H1 (cell line): Measurements from ENCODE around the gene SMARCA1. TPM values are rescaled to one million over a fixed set of nuclear protein-coding genes. Genes with fewer than 3 reads are reported as not detected.

Source experiments
- CTCF ChIA-PET: fragments of 300-600 bp; sonication (Branson Sonifier 250); formaldehyde crosslinking; loops from one replicate; lab custom pipeline; 2021; ENCODE audit not compliant: partially characterized antibody; lab: Charles Lee
- POLR2A ChIA-PET: fragments of 300-600 bp; sonication (Branson Sonifier 250); formaldehyde crosslinking; loops from one replicate; lab custom pipeline; 2021; ENCODE audit warnings: inconsistent platforms; ENCODE audit not compliant: partially characterized antibody; lab: Charles Lee
- DNase-seq, 2 experiments: peaks; one replicate each; pipeline versions ENCODE4 v3.0.0 to v3.0.0-alpha.2; 2010 to 2022; ENCODE audit warnings: low spot score in 2 of 2, low read depth in 1 of 2, mixed read lengths in 1 of 2
- FAIRE-seq: peaks from 2 replicates; lab custom pipeline; 2011; peaks lifted over from hg19 to GRCh38; lab: Jason Lieb, UNC
- H2AFZ ChIP-seq: 2 replicates; pipeline ENCODE4 v1.8.1; 2012; ENCODE audit warnings: low read length, inconsistent platforms
- H2AK5ac ChIP-seq: 2 replicates; pipeline ENCODE4 v1.6.1; 2013; ENCODE audit warnings: low read depth, low read length
- H2BK120ac ChIP-seq: replicated peaks from 2 replicates; pipeline ENCODE3; 2013; ENCODE audit warnings: low read depth, low read length, inconsistent platforms
- H2BK12ac ChIP-seq: 2 replicates; pipeline ENCODE4 v1.6.1; 2013; ENCODE audit warnings: low read depth, low read length
- H2BK15ac ChIP-seq: 2 replicates; pipeline ENCODE4 v1.6.1; 2013; ENCODE audit warnings: low read length
- H2BK20ac ChIP-seq: 2 replicates; pipeline ENCODE4 v1.6.1; 2013; ENCODE audit warnings: low read length
- H2BK5ac ChIP-seq: 2 replicates; pipeline ENCODE4 v1.6.1; 2013; ENCODE audit warnings: low read depth, low read length
- H3K14ac ChIP-seq: 2 replicates; pipeline ENCODE4 v1.6.1; 2013; ENCODE audit warnings: inconsistent platforms; ENCODE audit not compliant: insufficient read length
- H3K18ac ChIP-seq: 2 replicates; pipeline ENCODE4 v1.6.1; 2013; ENCODE audit warnings: low read length; ENCODE audit errors: extremely low read depth
- H3K23ac ChIP-seq: 2 replicates; pipeline ENCODE4 v1.6.1; 2013; ENCODE audit warnings: inconsistent platforms; ENCODE audit not compliant: insufficient read length
- H3K23me2 ChIP-seq: 2 replicates; pipeline ENCODE4 v1.6.1; 2013; ENCODE audit warnings: low read depth, low read length
- H3K27ac ChIP-seq: 2 replicates; pipeline ENCODE4 v1.6.1; 2011; ENCODE audit warnings: low read depth, low read length, inconsistent platforms
- H3K27me3 ChIP-seq, 4 experiments: replicated peaks in 1 of 4; 1 replicate in 1 of 4; 2 replicates in 3 of 4; pipeline versions ENCODE4 v1.6.1 to v1.8.1; 2011 to 2013; ENCODE audit warnings: low read length in 3 of 4, mild to moderate bottlenecking in 3 of 4, inconsistent platforms in 2 of 4, mixed read lengths in 2 of 4, moderate library complexity in 1 of 4; ENCODE audit not compliant: control insufficient read depth in 3 of 4, insufficient read depth in 3 of 4; ENCODE audit errors: extremely low read depth in 1 of 4
- H3K36me3 ChIP-seq, 4 experiments: 2 replicates each; pipeline versions ENCODE4 v1.6.1 to v1.8.1; 2011 to 2013; ENCODE audit warnings: mild to moderate bottlenecking in 4 of 4, low read length in 3 of 4, moderate library complexity in 2 of 4, control low read depth in 1 of 4, inconsistent platforms in 1 of 4; ENCODE audit not compliant: insufficient read depth in 4 of 4, control insufficient read depth in 2 of 4
- H3K4ac ChIP-seq: replicated peaks from 2 replicates; pipeline ENCODE3; 2013; ENCODE audit warnings: low read length, low read depth, mixed read lengths, inconsistent platforms; ENCODE audit not compliant: insufficient read length
- H3K4me1 ChIP-seq, 4 experiments: replicated peaks in 1 of 4; 1 replicate in 1 of 4; 2 replicates in 3 of 4; pipeline versions ENCODE4 v1.6.1 to v1.8.1; 2011 to 2013; ENCODE audit warnings: low read length in 3 of 4, inconsistent platforms in 2 of 4, mixed read lengths in 1 of 4; ENCODE audit not compliant: insufficient read depth in 4 of 4, control insufficient read depth in 3 of 4
- H3K4me2 ChIP-seq, 2 experiments: 2 replicates each; pipeline versions ENCODE4 v1.6.1 to v1.8.1; 2011 to 2013; ENCODE audit warnings: low read depth in 2 of 2, low read length in 2 of 2, control low read depth in 1 of 2, inconsistent platforms in 1 of 2, mild to moderate bottlenecking in 1 of 2; ENCODE audit not compliant: insufficient read depth in 1 of 2
- H3K4me3 ChIP-seq, 4 experiments: fragments of 200-600, 300-600 bp in 1 of 4; sonication (generic), shearing (Covaris generic), sonication (Bioruptor Twin) in 1 of 4; 2 replicates each; pipeline versions ENCODE4 v1.5.1 to v1.8.1; 2011 to 2016; ENCODE audit warnings: low read length in 4 of 4, low read depth in 3 of 4, control low read depth in 2 of 4, inconsistent platforms in 2 of 4, mild to moderate bottlenecking in 2 of 4, mixed read lengths in 1 of 4, moderate library complexity in 1 of 4; ENCODE audit not compliant: insufficient read depth in 2 of 4; ENCODE audit errors: extremely low read depth in 1 of 4
- H3K56ac ChIP-seq: replicated peaks from 2 replicates; pipeline ENCODE3; 2013; ENCODE audit warnings: low read depth, mild to moderate bottlenecking, mixed read lengths, low read length, inconsistent platforms; ENCODE audit not compliant: insufficient read length
- H3K79me1 ChIP-seq: 2 replicates; pipeline ENCODE4 v1.6.1; 2013; ENCODE audit warnings: low read depth, low read length, control low read depth
- H3K79me2 ChIP-seq, 2 experiments: 2 replicates each; pipeline versions ENCODE4 v1.6.1 to v1.8.1; 2012 to 2013; ENCODE audit warnings: low read length in 2 of 2, mild to moderate bottlenecking in 2 of 2, inconsistent platforms in 1 of 2; ENCODE audit not compliant: insufficient read depth in 2 of 2, control insufficient read depth in 1 of 2
- H3K9ac ChIP-seq, 4 experiments: replicated peaks in 1 of 4; 1 replicate in 1 of 4; 2 replicates in 3 of 4; pipeline versions ENCODE4 v1.6.1 to v1.8.1; 2011 to 2013; ENCODE audit warnings: low read depth in 3 of 4, low read length in 3 of 4, control low read depth in 2 of 4, mild to moderate bottlenecking in 2 of 4, moderate library complexity in 2 of 4, inconsistent platforms in 1 of 4; ENCODE audit errors: extremely low read depth in 1 of 4
- H3K9me3 ChIP-seq, 2 experiments: 2 replicates each; pipeline versions ENCODE4 v1.6.1 to v1.8.1; 2012 to 2013; ENCODE audit warnings: mild to moderate bottlenecking in 2 of 2, moderate library complexity in 2 of 2, control low read depth in 1 of 2, inconsistent platforms in 1 of 2, low read depth in 1 of 2, low read length in 1 of 2, mixed read lengths in 1 of 2; ENCODE audit not compliant: insufficient read depth in 2 of 2
- H4K20me1 ChIP-seq, 2 experiments: replicated peaks in 1 of 2; 2 replicates each; pipeline versions ENCODE3 to v1.8.1; 2011 to 2013; ENCODE audit warnings: inconsistent platforms in 2 of 2, low read length in 2 of 2, mild to moderate bottlenecking in 1 of 2; ENCODE audit not compliant: insufficient read depth in 2 of 2, control insufficient read depth in 1 of 2
- H4K5ac ChIP-seq: 2 replicates; pipeline ENCODE4 v1.6.1; 2013; ENCODE audit warnings: low read length, low read depth, mixed read lengths, inconsistent platforms; ENCODE audit not compliant: insufficient read length
- H4K8ac ChIP-seq: 2 replicates; pipeline ENCODE4 v1.8.0; 2013; ENCODE audit warnings: mild to moderate bottlenecking, moderate library complexity, low read length, inconsistent platforms; ENCODE audit not compliant: insufficient read depth; ENCODE audit errors: extremely low read depth
- H4K91ac ChIP-seq: replicated peaks from 2 replicates; pipeline ENCODE3; 2013; ENCODE audit warnings: low read length, mixed read lengths, inconsistent platforms; ENCODE audit not compliant: insufficient read length
- ASH2L ChIP-seq: fragments of 200-600, 300-600 bp; sonication (generic); IDR thresholded peaks from one replicate; pipeline ENCODE4 v1.7.1; 2017; ENCODE audit warnings: low read length
- CHD1 ChIP-seq: IDR thresholded peaks from 2 replicates; pipeline ENCODE4 v1.6.1; 2012; ENCODE audit warnings: low read depth, low read length, improper control_type of control experiment
- CREB1 ChIP-seq: IDR thresholded peaks from 2 replicates; pipeline ENCODE4 v1.6.1; 2012; ENCODE audit warnings: inconsistent platforms
- EZH2 ChIP-seq: fragments of 200-600 bp; sonication (generic); IDR thresholded peaks from 2 replicates; pipeline ENCODE4 v1.7.1; 2012; ENCODE audit warnings: low read depth, mild to moderate bottlenecking, moderate library complexity, low read length, inconsistent platforms; ENCODE audit not compliant: severe bottlenecking
- HDAC2 ChIP-seq, 2 experiments: fragments of 300-600 bp in 1 of 2; sonication (generic) in 1 of 2; IDR thresholded peaks; 2 replicates each; pipeline ENCODE4 v1.6.1; 2011 to 2012; ENCODE audit warnings: low read depth in 2 of 2, low read length in 2 of 2, mild to moderate bottlenecking in 2 of 2, moderate library complexity in 2 of 2, borderline replicate concordance in 1 of 2, inconsistent platforms in 1 of 2
- JUN ChIP-seq: IDR thresholded peaks from 2 replicates; pipeline ENCODE4 v1.6.1; 2011; ENCODE audit warnings: low read depth, mild to moderate bottlenecking, improper control_type of control experiment, low read length
- JUND ChIP-seq: IDR thresholded peaks from 2 replicates; pipeline ENCODE4 v1.6.1; 2011; ENCODE audit warnings: mild to moderate bottlenecking, improper control_type of control experiment, low read length
- KDM5A ChIP-seq: fragments of 200-600 bp; IDR thresholded peaks from 2 replicates; pipeline ENCODE4 v1.7.1; 2012; ENCODE audit warnings: mild to moderate bottlenecking, low read length, inconsistent platforms, mixed read lengths
- POU5F1 ChIP-seq: IDR thresholded peaks from 2 replicates; pipeline ENCODE4 v1.6.1; 2011; ENCODE audit warnings: low read depth, mild to moderate bottlenecking, low read length, moderate library complexity
- RXRA ChIP-seq: IDR thresholded peaks from 2 replicates; pipeline ENCODE4 v1.6.1; 2011; ENCODE audit warnings: low read depth, mild to moderate bottlenecking, low read length, moderate library complexity; ENCODE audit not compliant: insufficient read depth
- SIRT6 ChIP-seq: IDR thresholded peaks from one replicate; pipeline ENCODE4 v1.7.1; 2012; ENCODE audit warnings: low read length, inconsistent platforms
- SUZ12 ChIP-seq: fragments of 200-600 bp; sonication (generic); IDR thresholded peaks from 2 replicates; pipeline ENCODE4 v1.6.1; 2012; ENCODE audit warnings: mild to moderate bottlenecking, inconsistent platforms, low read length, moderate library complexity, mixed read lengths
- TAF1 ChIP-seq: IDR thresholded peaks from 2 replicates; pipeline ENCODE4 v1.6.1; 2011; ENCODE audit warnings: mild to moderate bottlenecking, low read depth, low read length
- TBP ChIP-seq: IDR thresholded peaks from 2 replicates; pipeline ENCODE4 v1.6.1; 2011; ENCODE audit warnings: low read depth, low read length, improper control_type of control experiment
- WGBS, 2 experiments: shearing (Covaris generic) in 1 of 2; methylation state at CpG; one replicate each; pipeline versions ENCODE4 v1.1.6 to v1.1.7; 2013 to 2015; ENCODE audit warnings: low lambda C conversion rate in 2 of 2, mixed read lengths in 2 of 2, inconsistent platforms in 1 of 2, low coverage in 1 of 2, missing lambda C conversion rate in 1 of 2; ENCODE audit not compliant: insufficient replicate concordance in 2 of 2, insufficient coverage in 1 of 2, insufficient read length in 1 of 2; ENCODE audit errors: extremely low coverage in 1 of 2, missing lambda C conversion rate in 1 of 2; 5-methylcytosine and 5-hydroxymethylcytosine counted together
- polyA plus RNA-seq, 7 experiments: library from polyadenylated mRNA; depleted of rRNA in 3 of 7; stranded (reverse) in 5 of 7; unstranded in 2 of 7; fragments of >200 nt in 5 of 7; fragments of 200-250 nt in 2 of 7; gene quantifications; 1 replicate in 5 of 7; 2 replicates in 1 of 7; 4 replicates in 1 of 7; pipeline versions ENCODE4 v1.2.1 to v1.2.3, GENCODE V29; 2011 to 2013; ENCODE audit warnings: missing spikeins in 2 of 7, mixed read lengths in 2 of 7
- total RNA-seq: library from RNA; stranded (reverse); fragmentation: NEBNext Ultra II Directional; extraction: Animal tissue kit (Norgen Biotek cat#: 25700); gene quantifications from 2 replicates; pipeline ENCODE4 v1.2.1, GENCODE V29; 2021
- TF ChIP-seq, protein P1 (sequence below): IDR thresholded peaks from 2 replicates; pipeline ENCODE4 v1.6.1; 2012; ENCODE audit warnings: inconsistent platforms

The SMARCA1 gene
- total and polyA plus RNA-seq, 2 of the 8 experiments (the other 6 are each of a cell fraction or from before 2014, with no cell fraction given) = 13.1 to 54.4 TPM

GRCh38 chrX:129462707-129463106 is 60.6 kb downstream of the SMARCA1 start:
- H3K36me3 ChIP-seq = peaks cover 0 to 45% (median 10%) of the 10 kb centered on the region in 4 experiments; a peak in 7 of 8 replicates
- no peak overlapping the region for H3K23ac ChIP-seq
- H3K4me3 ChIP-seq = no peak overlapping the region
- H3K14ac ChIP-seq = no peak overlapping the region
- H3K4me2 ChIP-seq = no peak overlapping the region
- DNase-seq (no peak), FAIRE-seq (no peak)
- no peak overlapping the region for H4K8ac ChIP-seq
- H3K79me2 ChIP-seq = no peaks in the 10 kb centered on the region
- H3K4me1 ChIP-seq = no peaks in the 10 kb centered on the region
- CTCF ChIA-PET = interaction anchor here (1.4 kb wide), 1 partner anchor 14 kb away, joined by 5 read pairs; no protein-coding TSS in a partner anchor
- H3K18ac ChIP-seq = no peak overlapping the region
- no peak overlapping the region for H2BK5ac ChIP-seq
- 97% methylated on average over 3 of the region's 3 CpGs; no CpG with 5 or more reads in 1 of the 2 experiments for WGBS, 2 experiments
- H3K9ac ChIP-seq = no peak overlapping the region
- no peak overlapping the region for H2BK120ac ChIP-seq
- H4K5ac ChIP-seq = no peak overlapping the region
- H3K9me3 ChIP-seq = no peaks in the 10 kb centered on the region
- H3K4ac ChIP-seq = no peak overlapping the region
- H3K23me2 ChIP-seq = no peaks in the 10 kb centered on the region
- no peak overlapping the region for H4K91ac ChIP-seq
- H2BK20ac ChIP-seq = no peak overlapping the region
- H2BK15ac ChIP-seq = no peak overlapping the region
- no peak overlapping the region for H2BK12ac ChIP-seq
- no peak overlapping the region for H2AK5ac ChIP-seq
- H3K27ac ChIP-seq = no peak overlapping the region
- no peaks in the 10 kb centered on the region for H3K27me3 ChIP-seq
- no peaks in the 10 kb centered on the region for H4K20me1 ChIP-seq
- POLR2A ChIA-PET = no interaction called here
- H3K79me1 ChIP-seq = no peaks in the 10 kb centered on the region
- no peak overlapping the region for H2AFZ ChIP-seq
- H3K56ac ChIP-seq = no peak overlapping the region
- TF ChIP-seq TBP = no peak
- no peak for TF ChIP-seq SUZ12
- no peak for TF ChIP-seq EZH2
- TF ChIP-seq HDAC2 (IDR thresholded peaks at IDR 0.05; ENCODE audit: borderline replicate concordance in 1 of 2, low read depth in 2 of 2, low read length in 2 of 2) = no peak
- no peak for TF ChIP-seq RXRA
- TF ChIP-seq, protein P1, sequence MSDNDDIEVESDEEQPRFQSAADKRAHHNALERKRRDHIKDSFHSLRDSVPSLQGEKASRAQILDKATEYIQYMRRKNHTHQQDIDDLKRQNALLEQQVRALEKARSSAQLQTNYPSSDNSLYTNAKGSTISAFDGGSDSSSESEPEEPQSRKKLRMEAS = no peak
- TF ChIP-seq JUND = no peak
- no peak for TF ChIP-seq JUN
- TF ChIP-seq CHD1 = no peak
- TF ChIP-seq KDM5A = no peak
- TF ChIP-seq ASH2L = no peak
- TF ChIP-seq POU5F1 = no peak
- TF ChIP-seq CREB1 = no peak
- TF ChIP-seq SIRT6 = no peak
- no peak for TF ChIP-seq TAF1
